ENCODE results near the gene ARHGEF37. TPM values are rescaled to one million over a fixed set of nuclear protein-coding genes. Genes with fewer than 3 reads are reported as not detected.
A peak's percentile ranks its signal among the peaks of the same experiment; 100 is the strongest.

The ARHGEF37 gene
- total and polyA plus RNA-seq, 4 donors: 0.71 to 6.1 (median 2.7) TPM

- Histone ChIP-seq H3K4me1 (ENCODE audit: control insufficient read depth in 4 of 4, insufficient read depth in 4 of 4, low read length in 3 of 4) (no peaks in the 10 kb centered on the region), H3K9me3 (ENCODE audit: control insufficient read depth in 4 of 4, low read length in 3 of 4) (no peaks in the 10 kb centered on the region), H3K27ac (ENCODE audit: low read depth in 1 of 2, low read length in 2 of 2) (no peak overlapping the region), H3K9ac (ENCODE audit: low read depth in 1 of 2, low read length in 2 of 2) (no peak overlapping the region), H3K27me3 (ENCODE audit: control insufficient read depth in 4 of 4, insufficient read depth in 4 of 4, low read length in 3 of 4) (no peaks in the 10 kb centered on the region), H3K4me3 (ENCODE audit: low read depth in 1 of 3, low read length in 3 of 3) (no peak overlapping the region), H3K36me3 (ENCODE audit: control insufficient read depth in 4 of 4, insufficient read depth in 3 of 4, low read depth in 1 of 4, low read length in 3 of 4) (peaks cover 0 to 14% (median 2%) of the 10 kb centered on the region in 4 donors)
- 52% methylated on average over 9 of the region's 9 CpGs for WGBS
- peak; percentile 65 for DNase-seq (ENCODE audit: low spot score)
- TF ChIP-seq FOXA1 (IDR thresholded peaks at IDR 0.05) (no peak), NR2F2 (IDR thresholded peaks at IDR 0.05) (no peak), ATF3 (IDR thresholded peaks at IDR 0.05) (no peak), CTCF (IDR thresholded peaks at IDR 0.05; ENCODE audit: low read depth, low read length, missing input control) (peak; percentile 66), RAD21 (IDR thresholded peaks at IDR 0.05) (peak; percentile 92 to 94), SP1 (IDR thresholded peaks at IDR 0.05) (no peak), FOXA2 (IDR thresholded peaks at IDR 0.05) (no peak)
Measured at GRCh38 chr5:149618581-149619248, 37.4 kb downstream of the ARHGEF37 start.

GRCh38 chr5:149621415-149622098 is 40.3 kb downstream of the ARHGEF37 start:
- H3K9ac ChIP-seq (ENCODE audit: low read depth in 1 of 2, low read length in 2 of 2): no peak overlapping the region
- no peaks in the 10 kb centered on the region for H3K4me1 ChIP-seq (ENCODE audit: control insufficient read depth in 4 of 4, insufficient read depth in 4 of 4, low read length in 3 of 4)
- TF ChIP-seq JUND (IDR thresholded peaks at IDR 0.05): no peak
- TF ChIP-seq HNF4G (IDR thresholded peaks at IDR 0.05): no peak
- TF ChIP-seq FOXA2 (IDR thresholded peaks at IDR 0.05): no peak
- TF ChIP-seq YY1 (IDR thresholded peaks at IDR 0.05): no peak
- TF ChIP-seq MAX (IDR thresholded peaks at IDR 0.05): no peak
- no peak for TF ChIP-seq NR2F2 (IDR thresholded peaks at IDR 0.05)
- no peak for TF ChIP-seq RXRA (IDR thresholded peaks at IDR 0.05)
- TF ChIP-seq ZBTB33 (IDR thresholded peaks at IDR 0.05): no peak
- no peak for TF ChIP-seq FOXA1 (IDR thresholded peaks at IDR 0.05)
- no peak for TF ChIP-seq EGR1 (IDR thresholded peaks at IDR 0.05; ENCODE audit: low read depth in 2 of 2)
- no peak for TF ChIP-seq TAF1 (conservative IDR thresholded peaks at IDR 0.05)
- no peak for TF ChIP-seq ATF3 (IDR thresholded peaks at IDR 0.05)
- no peak for DNase-seq (ENCODE audit: low spot score)
- H3K4me3 ChIP-seq (ENCODE audit: low read depth in 1 of 3, low read length in 3 of 3): no peak overlapping the region
- H3K27me3 ChIP-seq (ENCODE audit: control insufficient read depth in 4 of 4, insufficient read depth in 4 of 4, low read length in 3 of 4): no peaks in the 10 kb centered on the region
- peaks cover 0 to 19% (median 4%) of the 10 kb centered on the region in 4 donors for H3K36me3 ChIP-seq (ENCODE audit: control insufficient read depth in 4 of 4, insufficient read depth in 3 of 4, low read depth in 1 of 4, low read length in 3 of 4)
- no peak overlapping the region for H3K27ac ChIP-seq (ENCODE audit: low read depth in 1 of 2, low read length in 2 of 2)
- WGBS: 86% methylated on average over 10 of the region's 10 CpGs
- no peaks in the 10 kb centered on the region for H3K9me3 ChIP-seq (ENCODE audit: control insufficient read depth in 4 of 4, low read length in 3 of 4)

Data from liver (tissue), 9 donors.